Breast epithelium (tissue), 3 donors: Measurements from ENCODE around the gene SBNO1.
"Not testable (repeated sequence)": the region's sequence is repeated elsewhere in the genome, so short reads cannot be mapped to it uniquely, and the experiment has no call there.

Experiments used
- POLR2A ChIP-seq: fragments of 450-650 bp; IDR thresholded peaks from one replicate; pipeline ENCODE4 v1.6.1; 2016; ENCODE audit warnings: antibody characterized with exemption, mild to moderate bottlenecking, moderate library complexity
- TF ChIP-seq, protein P1 (sequence below), 3 donors: fragments of 450-650 bp; IDR thresholded peaks; one replicate each; pipeline ENCODE4 v1.5.1; 2016 to 2017; ENCODE audit warnings: antibody characterized with exemption in 3 of 3, mild to moderate bottlenecking in 3 of 3, moderate library complexity in 3 of 3

DNA sequence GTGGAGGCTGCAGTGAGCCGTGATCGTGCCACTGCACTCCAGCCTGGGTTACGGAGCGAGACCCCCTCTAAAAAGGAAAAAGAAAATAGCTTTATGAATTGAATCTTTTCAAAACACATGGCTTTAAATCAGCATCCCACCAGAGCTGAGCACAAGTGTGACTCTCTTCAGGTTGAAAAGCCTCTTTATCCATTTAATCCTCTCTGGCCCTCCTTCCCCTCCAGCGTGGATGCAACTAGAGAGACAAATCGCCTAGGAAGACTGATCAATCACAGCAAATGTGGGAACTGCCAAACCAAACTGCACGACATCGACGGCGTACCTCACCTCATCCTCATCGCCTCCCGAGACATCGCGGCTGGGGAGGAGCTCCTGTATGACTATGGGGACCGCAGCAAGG lies 42.6 kb upstream of the SBNO1 start:
- not testable (repeated sequence) for TF ChIP-seq POLR2A
- TF ChIP-seq, protein P1, sequence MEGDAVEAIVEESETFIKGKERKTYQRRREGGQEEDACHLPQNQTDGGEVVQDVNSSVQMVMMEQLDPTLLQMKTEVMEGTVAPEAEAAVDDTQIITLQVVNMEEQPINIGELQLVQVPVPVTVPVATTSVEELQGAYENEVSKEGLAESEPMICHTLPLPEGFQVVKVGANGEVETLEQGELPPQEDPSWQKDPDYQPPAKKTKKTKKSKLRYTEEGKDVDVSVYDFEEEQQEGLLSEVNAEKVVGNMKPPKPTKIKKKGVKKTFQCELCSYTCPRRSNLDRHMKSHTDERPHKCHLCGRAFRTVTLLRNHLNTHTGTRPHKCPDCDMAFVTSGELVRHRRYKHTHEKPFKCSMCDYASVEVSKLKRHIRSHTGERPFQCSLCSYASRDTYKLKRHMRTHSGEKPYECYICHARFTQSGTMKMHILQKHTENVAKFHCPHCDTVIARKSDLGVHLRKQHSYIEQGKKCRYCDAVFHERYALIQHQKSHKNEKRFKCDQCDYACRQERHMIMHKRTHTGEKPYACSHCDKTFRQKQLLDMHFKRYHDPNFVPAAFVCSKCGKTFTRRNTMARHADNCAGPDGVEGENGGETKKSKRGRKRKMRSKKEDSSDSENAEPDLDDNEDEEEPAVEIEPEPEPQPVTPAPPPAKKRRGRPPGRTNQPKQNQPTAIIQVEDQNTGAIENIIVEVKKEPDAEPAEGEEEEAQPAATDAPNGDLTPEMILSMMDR (IDR thresholded peaks at IDR 0.05) = not testable (repeated sequence)
